Peyer's patch (tissue), 4 donors: ENCODE results near the gene SCGB3A1. TPM values are rescaled to one million over a fixed set of nuclear protein-coding genes. Genes with fewer than 3 reads are reported as not detected.

Source experiments
- DNase-seq, 3 donors: peaks; one replicate each; pipeline ENCODE4 v3.0.0-alpha.2; 2017 to 2019
- H3K27ac ChIP-seq, 4 donors: fragments of 200-600 bp; sonication (generic); one replicate each; pipeline ENCODE4 v1.5.1; 2016 to 2019
- H3K27me3 ChIP-seq, 2 donors: fragments of 200-600 bp; sonication (generic); one replicate each; pipeline ENCODE4 v1.5.1; 2019
- H3K36me3 ChIP-seq, 3 donors: fragments of 200-600 bp; sonication (generic); one replicate each; pipeline ENCODE4 v1.5.1; 2016 to 2019
- H3K4me1 ChIP-seq, 4 donors: fragments of 200-600 bp; sonication (generic); one replicate each; pipeline ENCODE4 v1.5.1; 2016 to 2019
- H3K4me3 ChIP-seq, 4 donors: fragments of 200-600 bp; sonication (generic); 1 replicate in 3 of 4; 2 replicates in 1 of 4; pipeline ENCODE4 v1.5.1; 2016 to 2019; ENCODE audit warnings: mild to moderate bottlenecking in 1 of 4
- H3K9me3 ChIP-seq, 4 donors: fragments of 200-600 bp; sonication (generic); one replicate each; pipeline ENCODE4 v1.5.1; 2016 to 2019; ENCODE audit warnings: mild to moderate bottlenecking in 1 of 4
- POLR2A ChIP-seq, 2 donors: fragments of 450-650 bp; IDR thresholded peaks; one replicate each; pipeline ENCODE4 v1.5.1; 2017; ENCODE audit warnings: antibody characterized with exemption in 2 of 2, mild to moderate bottlenecking in 2 of 2, moderate library complexity in 2 of 2
- total RNA-seq, 4 donors: library from RNA; depleted of rRNA; stranded (reverse); fragments of >200 nt; gene quantifications; one replicate each; pipeline ENCODE4 v1.1.0, GENCODE V29; 2016
- TF ChIP-seq, protein P1 (sequence below), 6 experiments: fragments of 450-650 bp in 4 of 6; fragments of 200-600 bp in 2 of 6; sonication (generic) in 1 of 6; IDR thresholded peaks; one replicate each; pipeline ENCODE4 v1.5.1; 2017 to 2019; ENCODE audit warnings: antibody characterized with exemption in 6 of 6, mild to moderate bottlenecking in 3 of 6, moderate library complexity in 1 of 6

The SCGB3A1 gene
- total RNA-seq, 4 donors from 2014 or later = not detected

DNA sequence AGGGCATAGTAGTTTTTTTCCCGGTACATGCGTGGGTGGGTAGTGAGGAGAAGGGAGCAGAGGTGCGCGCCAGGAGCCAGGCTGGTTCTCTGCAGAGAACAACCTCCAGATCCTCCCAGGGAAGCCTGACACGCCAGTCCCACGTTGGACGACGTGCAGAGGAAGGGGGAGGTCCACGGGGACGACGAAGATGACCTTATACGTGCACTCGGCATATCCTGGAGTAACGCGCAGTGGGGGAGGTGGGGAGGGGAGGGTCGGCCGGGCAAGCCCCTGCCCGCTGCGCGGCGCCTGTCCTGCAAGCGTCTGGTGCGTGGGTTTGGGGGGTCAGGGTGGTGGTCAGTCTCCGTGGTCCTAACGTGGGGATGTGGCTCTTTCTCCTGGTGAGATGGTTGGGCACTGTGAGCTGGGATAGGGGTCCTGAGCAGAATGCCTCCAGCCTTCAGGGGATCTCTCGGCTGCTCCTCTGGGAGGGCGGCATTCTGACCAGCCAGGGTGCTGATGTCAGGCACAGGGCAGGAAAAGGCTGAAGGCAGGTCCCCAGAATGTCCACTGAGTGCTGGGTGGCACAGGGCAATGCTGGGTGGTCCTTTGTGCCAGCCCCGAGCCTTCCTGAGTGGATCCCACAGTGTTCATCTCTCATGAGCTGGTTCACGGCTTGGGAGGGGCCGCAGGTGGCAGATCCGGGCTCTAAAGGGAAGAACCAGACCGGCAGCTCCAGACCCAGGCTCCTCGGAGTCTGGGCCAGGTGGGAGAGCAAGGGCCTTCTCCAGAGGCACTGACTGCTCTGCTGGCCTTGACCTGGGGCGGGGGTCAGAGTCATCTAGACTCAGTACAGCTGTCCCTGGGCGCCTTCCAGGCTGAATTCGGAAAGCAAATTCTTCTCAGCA lies 10.5 kb upstream of the SCGB3A1 start:
- Histone ChIP-seq H3K4me1 (no peaks in the 10 kb centered on the region), H3K9me3 (no peaks in the 10 kb centered on the region), H3K4me3 (no peak overlapping the region), H3K27me3 (no peaks in the 10 kb centered on the region), H3K36me3 (no peaks in the 10 kb centered on the region), H3K27ac (no peak overlapping the region)
- DNase-seq = peak in 2 of 3 donors; percentile 35 to 38
- TF ChIP-seq, protein P1, sequence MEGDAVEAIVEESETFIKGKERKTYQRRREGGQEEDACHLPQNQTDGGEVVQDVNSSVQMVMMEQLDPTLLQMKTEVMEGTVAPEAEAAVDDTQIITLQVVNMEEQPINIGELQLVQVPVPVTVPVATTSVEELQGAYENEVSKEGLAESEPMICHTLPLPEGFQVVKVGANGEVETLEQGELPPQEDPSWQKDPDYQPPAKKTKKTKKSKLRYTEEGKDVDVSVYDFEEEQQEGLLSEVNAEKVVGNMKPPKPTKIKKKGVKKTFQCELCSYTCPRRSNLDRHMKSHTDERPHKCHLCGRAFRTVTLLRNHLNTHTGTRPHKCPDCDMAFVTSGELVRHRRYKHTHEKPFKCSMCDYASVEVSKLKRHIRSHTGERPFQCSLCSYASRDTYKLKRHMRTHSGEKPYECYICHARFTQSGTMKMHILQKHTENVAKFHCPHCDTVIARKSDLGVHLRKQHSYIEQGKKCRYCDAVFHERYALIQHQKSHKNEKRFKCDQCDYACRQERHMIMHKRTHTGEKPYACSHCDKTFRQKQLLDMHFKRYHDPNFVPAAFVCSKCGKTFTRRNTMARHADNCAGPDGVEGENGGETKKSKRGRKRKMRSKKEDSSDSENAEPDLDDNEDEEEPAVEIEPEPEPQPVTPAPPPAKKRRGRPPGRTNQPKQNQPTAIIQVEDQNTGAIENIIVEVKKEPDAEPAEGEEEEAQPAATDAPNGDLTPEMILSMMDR (IDR thresholded peaks at IDR 0.05) = no peak
- TF ChIP-seq POLR2A (IDR thresholded peaks at IDR 0.05) = no peak

DNA sequence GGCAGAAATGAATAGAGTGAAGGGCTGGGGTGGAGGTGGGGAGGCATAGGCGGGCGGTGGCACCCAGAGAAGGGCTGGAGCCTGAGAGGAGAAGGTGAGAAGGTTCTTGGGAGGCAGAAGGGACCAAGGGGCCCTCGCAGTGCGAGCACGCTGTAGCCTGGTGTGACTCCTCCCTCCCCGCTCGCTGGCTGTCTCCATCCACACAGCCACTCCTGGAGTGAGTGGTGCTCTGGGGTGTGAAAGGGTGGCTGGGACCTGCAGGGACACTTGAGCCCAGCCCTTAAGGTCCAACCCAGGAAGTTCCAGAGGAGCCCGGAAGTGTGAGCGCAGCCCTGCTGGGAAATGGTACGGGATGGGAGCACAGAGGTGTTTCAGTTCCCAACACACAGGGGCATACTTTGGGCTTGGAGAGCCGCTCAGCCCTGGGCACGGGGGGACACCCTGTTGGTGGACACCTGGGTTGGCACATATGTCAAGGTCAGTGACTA lies 9.3 kb upstream of the SCGB3A1 start:
- H3K27me3 ChIP-seq = no peaks in the 10 kb centered on the region
- no peak for TF ChIP-seq POLR2A (IDR thresholded peaks at IDR 0.05)
- TF ChIP-seq, protein P1 (IDR thresholded peaks at IDR 0.05) = no peak
- H3K36me3 ChIP-seq = no peaks in the 10 kb centered on the region
- DNase-seq = peak in 2 of 3 donors; percentile 15 to 32
- no peak overlapping the region for H3K4me3 ChIP-seq
- no peaks in the 10 kb centered on the region for H3K9me3 ChIP-seq
- H3K4me1 ChIP-seq = no peaks in the 10 kb centered on the region
- H3K27ac ChIP-seq = no peak overlapping the region

DNA sequence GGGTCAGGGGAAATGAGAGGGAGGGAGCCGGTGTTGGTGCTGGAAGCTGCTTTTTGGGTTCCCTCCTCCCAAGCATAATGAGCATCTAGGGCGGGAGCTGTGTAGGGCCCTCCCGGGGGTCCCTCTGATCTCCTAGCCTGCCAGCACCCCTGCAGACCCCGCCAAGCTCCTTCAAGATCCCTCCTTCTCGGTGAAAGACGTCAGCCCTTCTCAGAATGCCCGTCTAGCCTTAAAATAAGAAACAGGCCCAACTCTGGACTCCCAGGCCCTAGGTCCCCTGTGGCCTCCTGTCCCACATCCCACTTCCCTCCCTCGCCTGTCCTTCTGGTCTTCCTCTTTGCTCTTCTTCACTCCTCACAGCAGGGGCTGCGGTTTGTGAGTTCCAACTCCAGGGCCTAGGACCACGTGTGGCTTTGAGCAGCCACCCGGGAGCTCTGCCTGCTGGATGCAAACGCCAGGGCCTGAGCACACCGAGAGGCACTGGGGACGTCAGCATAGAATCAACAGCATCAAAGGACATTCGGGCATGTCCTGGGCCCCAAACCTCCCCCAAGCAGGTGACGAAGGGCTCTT lies 8.8 kb upstream of the SCGB3A1 start:
- TF ChIP-seq, protein P1 (IDR thresholded peaks at IDR 0.05) = no peak
- TF ChIP-seq POLR2A (IDR thresholded peaks at IDR 0.05) = no peak
- peak in 2 of 3 donors; percentile 33 to 34 for DNase-seq
- H3K27me3 ChIP-seq = no peaks in the 10 kb centered on the region
- H3K36me3 ChIP-seq = no peaks in the 10 kb centered on the region
- H3K27ac ChIP-seq = no peak overlapping the region
- H3K4me3 ChIP-seq = no peak overlapping the region
- no peaks in the 10 kb centered on the region for H3K9me3 ChIP-seq
- H3K4me1 ChIP-seq = no peaks in the 10 kb centered on the region

DNA sequence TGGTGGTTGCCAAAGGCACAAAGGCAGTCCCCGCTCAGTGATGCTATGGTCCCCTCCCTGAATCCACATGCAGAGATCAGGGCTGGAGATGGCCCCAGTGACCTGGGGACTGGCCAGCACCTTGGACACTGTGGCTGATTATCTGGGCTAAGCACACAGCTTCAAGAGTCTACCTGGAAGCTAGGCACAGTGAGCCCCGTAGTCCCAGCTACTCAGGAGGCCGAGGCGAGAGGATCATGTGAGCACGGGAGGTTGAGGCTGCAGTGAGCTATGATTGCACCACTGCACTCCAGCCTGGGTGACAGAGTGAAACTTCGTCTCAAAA lies 8.3 kb upstream of the SCGB3A1 start:
- DNase-seq = peak in 1 of 3 donors; percentile 23
- no peaks in the 10 kb centered on the region for H3K9me3 ChIP-seq
- H3K4me1 ChIP-seq = no peaks in the 10 kb centered on the region
- no peaks in the 10 kb centered on the region for H3K36me3 ChIP-seq
- TF ChIP-seq, protein P1 (IDR thresholded peaks at IDR 0.05) = no peak
- TF ChIP-seq POLR2A (IDR thresholded peaks at IDR 0.05) = no peak
- no peak overlapping the region for H3K27ac ChIP-seq
- H3K27me3 ChIP-seq = no peaks in the 10 kb centered on the region
- H3K4me3 ChIP-seq = no peak overlapping the region

DNA sequence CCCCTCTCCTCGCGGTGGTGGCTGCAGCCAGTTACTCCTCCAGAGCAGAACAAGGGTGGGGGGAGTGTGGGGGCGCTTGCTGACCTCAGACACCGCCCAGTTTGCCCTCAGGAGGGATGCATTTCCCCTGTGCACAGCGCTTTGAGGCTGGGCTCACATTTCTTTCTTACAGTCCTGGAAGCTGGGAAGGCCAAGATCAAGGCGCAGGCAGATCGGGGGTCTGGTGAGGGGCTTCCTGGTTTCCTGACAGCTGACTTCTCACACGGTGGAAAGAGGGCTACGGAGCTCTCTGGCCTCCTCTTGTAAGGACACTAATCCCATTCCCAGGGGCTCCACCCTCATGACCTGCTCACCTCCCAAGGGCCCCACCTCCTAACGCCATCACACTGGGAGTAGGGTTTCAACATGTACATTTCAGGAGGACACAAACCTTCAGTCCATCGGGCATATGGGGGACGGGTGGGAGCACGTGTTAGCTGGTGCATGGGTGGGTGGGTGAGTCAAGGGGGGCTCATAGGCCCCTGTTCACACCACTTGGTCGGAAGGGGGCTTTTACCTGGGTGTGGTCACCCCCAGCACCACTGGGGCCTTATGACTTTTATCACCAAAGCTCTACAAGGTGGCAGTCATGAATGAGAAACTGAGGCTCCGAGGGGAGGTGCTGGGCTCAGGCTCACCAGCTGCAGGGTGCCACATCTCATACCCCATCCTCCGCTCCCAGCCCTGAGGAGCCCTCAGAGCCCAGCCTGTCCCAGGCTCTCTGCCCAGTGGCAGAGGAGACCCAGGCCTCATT lies 7.7 kb upstream of the SCGB3A1 start:
- Histone ChIP-seq H3K27me3 (no peaks in the 10 kb centered on the region), H3K4me1 (no peaks in the 10 kb centered on the region), H3K36me3 (no peaks in the 10 kb centered on the region), H3K27ac (no peak overlapping the region), H3K4me3 (no peak overlapping the region), H3K9me3 (no peaks in the 10 kb centered on the region)
- TF ChIP-seq, protein P1 (IDR thresholded peaks at IDR 0.05) = no peak
- TF ChIP-seq POLR2A (IDR thresholded peaks at IDR 0.05) = no peak
- DNase-seq = peak in 2 of 3 donors; percentile 10 to 22
